GM21825 (cell line): ENCODE measurements around the gene ISLR.

Source experiments
- ATAC-seq: cut with Tn5 transposase; IDR thresholded peaks from one replicate; pipeline ENCODE4 v1.9.1; 2021; ENCODE audit warnings: mild to moderate bottlenecking, moderate library complexity; ENCODE audit not compliant: unreplicated experiment

ISLR gene

GRCh38 chr15:74209997-74210671 is 36.6 kb downstream of the ISLR start:
- ATAC-seq: no peak

GRCh38 chr15:74210729-74211128 is 37.2 kb downstream of the ISLR start:
- no peak for ATAC-seq

- no peak for ATAC-seq
These were observed 38.1 kb downstream of the ISLR start for GRCh38 chr15:74211656-74212055.

GRCh38 chr15:74212494-74212893 is 39.0 kb downstream of the ISLR start:
- no peak for ATAC-seq

GRCh38 chr15:74213858-74214284 is 40.4 kb downstream of the ISLR start:
- ATAC-seq: no peak

- no peak for ATAC-seq
These were observed 41.0 kb downstream of the ISLR start for GRCh38 chr15:74214324-74215021.

GRCh38 chr15:74215958-74216357 is 42.4 kb downstream of the ISLR start:
- ATAC-seq: no peak

GRCh38 chr15:74216949-74217348 is 43.4 kb downstream of the ISLR start:
- no peak for ATAC-seq

GRCh38 chr15:74217907-74218885 is 44.7 kb downstream of the ISLR start:
- ATAC-seq: no peak

GRCh38 chr15:74220475-74221248 is 47.2 kb downstream of the ISLR start:
- ATAC-seq: no peak

- ATAC-seq: no peak
These were observed 48.1 kb downstream of the ISLR start for GRCh38 chr15:74221399-74222239.

- ATAC-seq: no peak
These were observed 49.0 kb downstream of the ISLR start for GRCh38 chr15:74222240-74223119.

GRCh38 chr15:74225928-74226327 is 52.4 kb downstream of the ISLR start:
- ATAC-seq: no peak
